SK-N-MC (cell line): Measurements from ENCODE around the gene METTL24.

Source experiments
- DNase-seq: peaks from one replicate; pipeline ENCODE4 v3.0.0-alpha.2; 2011; ENCODE audit warnings: low read depth, low spot score
- H3K27ac ChIP-seq: fragments of 200-600 bp; sonication (generic); 2 replicates; pipeline ENCODE4 v1.5.1; 2016; ENCODE audit warnings: mixed run types
- H3K36me3 ChIP-seq: fragments of 200-600 bp; sonication (generic); 2 replicates; pipeline ENCODE4 v1.6.1; 2017; ENCODE audit warnings: antibody characterized with exemption, low read length, mixed read lengths; ENCODE audit not compliant: insufficient read depth
- H3K4me3 ChIP-seq: fragments of 200-600 bp; sonication (generic); 2 replicates; pipeline ENCODE4 v1.5.1; 2016
- H3K9ac ChIP-seq: fragments of 200-600 bp; sonication (generic); 2 replicates; pipeline ENCODE4 v1.8.0; 2017; ENCODE audit warnings: mixed run types, mixed read lengths; ENCODE audit not compliant: insufficient read length
- H3K9me3 ChIP-seq: fragments of 200-600 bp; sonication (generic); 2 replicates; pipeline ENCODE4 v1.6.1; 2017; ENCODE audit warnings: low read depth, mild to moderate bottlenecking, antibody characterized with exemption, low read length, moderate library complexity, mixed read lengths
- EZH2 ChIP-seq: fragments of 200-600 bp; sonication (generic); IDR thresholded peaks from one replicate; pipeline ENCODE4 v1.6.1; 2017; ENCODE audit warnings: antibody characterized with exemption
- FOXP2 ChIP-seq: optimal IDR thresholded peaks from 2 replicates; pipeline ENCODE3; 2011; ENCODE audit warnings: mild to moderate bottlenecking, moderate library complexity; ENCODE audit not compliant: insufficient read depth; ENCODE audit errors: extremely low read length, control extremely low read depth
- POLR2AphosphoS5 ChIP-seq: IDR thresholded peaks from 2 replicates; pipeline ENCODE4 v1.6.1; 2012; ENCODE audit warnings: mild to moderate bottlenecking, low read depth, low read length, borderline replicate concordance

Gene METTL24

GRCh38 chr6:110337486-110337885 is 20.7 kb downstream of the METTL24 start:
- no peak for DNase-seq
- Histone ChIP-seq H3K27ac (no peak overlapping the region), H3K9me3 (no peaks in the 10 kb centered on the region), H3K36me3 (no peaks in the 10 kb centered on the region), H3K9ac (no peak overlapping the region), H3K4me3 (no peak overlapping the region)
- TF ChIP-seq FOXP2 (no peak), POLR2AphosphoS5 (no peak), EZH2 (no peak)

GRCh38 chr6:110334423-110335180 is 23.5 kb downstream of the METTL24 start:
- Histone ChIP-seq H3K9me3 (no peaks in the 10 kb centered on the region), H3K27ac (peak overlapping the region; percentile 33; the same call in 1 of the 2 replicates), H3K36me3 (no peaks in the 10 kb centered on the region), H3K4me3 (no peak overlapping the region), H3K9ac (no peak overlapping the region)
- no peak for DNase-seq
- TF ChIP-seq FOXP2 (no peak), EZH2 (no peak), POLR2AphosphoS5 (no peak)

- Histone ChIP-seq H3K36me3 (no peaks in the 10 kb centered on the region), H3K27ac (peak overlapping the region; percentile 72), H3K9ac (no peak overlapping the region), H3K4me3 (no peak overlapping the region), H3K9me3 (no peaks in the 10 kb centered on the region)
- TF ChIP-seq FOXP2 = no peak
- no peak for TF ChIP-seq POLR2AphosphoS5
- no peak for TF ChIP-seq EZH2
- no peak for DNase-seq
These were observed 25.9 kb downstream of the METTL24 start for GRCh38 chr6:110332281-110332680.

GRCh38 chr6:110331816-110332215 is 26.3 kb downstream of the METTL24 start:
- no peak for TF ChIP-seq POLR2AphosphoS5
- no peak for TF ChIP-seq EZH2
- no peak for TF ChIP-seq FOXP2
- H3K4me3 ChIP-seq = no peak overlapping the region
- H3K9me3 ChIP-seq = no peaks in the 10 kb centered on the region
- H3K27ac ChIP-seq = peak overlapping the region; percentile 72
- no peak for DNase-seq
- no peaks in the 10 kb centered on the region for H3K36me3 ChIP-seq
- peak overlapping the region; percentile 53 for H3K9ac ChIP-seq

- Histone ChIP-seq H3K27ac (peak overlapping the region; percentile 72), H3K36me3 (no peaks in the 10 kb centered on the region), H3K4me3 (no peak overlapping the region), H3K9ac (peak overlapping the region; percentile 53), H3K9me3 (no peaks in the 10 kb centered on the region)
- no peak for DNase-seq
- no peak for TF ChIP-seq POLR2AphosphoS5
- TF ChIP-seq FOXP2 = no peak
These were observed 26.8 kb downstream of the METTL24 start for GRCh38 chr6:110331390-110331789.

- Histone ChIP-seq H3K36me3 (no peaks in the 10 kb centered on the region), H3K9ac (peak overlapping the region; percentile 6), H3K27ac (0 out of 2 replicates have a peak overlapping the region, but pooled peaks have one; percentile 62), H3K9me3 (no peaks in the 10 kb centered on the region), H3K4me3 (no peak overlapping the region)
- TF ChIP-seq EZH2 (no peak), FOXP2 (no peak), POLR2AphosphoS5 (no peak)
- no peak for DNase-seq
These were observed 28.3 kb downstream of the METTL24 start for GRCh38 chr6:110329714-110330436.

GRCh38 chr6:110329348-110329713 is 28.8 kb downstream of the METTL24 start:
- no peaks in the 10 kb centered on the region for H3K9me3 ChIP-seq
- no peak for DNase-seq
- no peak overlapping the region for H3K4me3 ChIP-seq
- H3K36me3 ChIP-seq = no peaks in the 10 kb centered on the region
- no peak for TF ChIP-seq POLR2AphosphoS5
- TF ChIP-seq EZH2 = no peak
- no peak for TF ChIP-seq FOXP2
- H3K9ac ChIP-seq = peak overlapping the region; percentile 6
- no peak overlapping the region; the same call in 1 of the 2 replicates for H3K27ac ChIP-seq

- no peak overlapping the region for H3K9ac ChIP-seq
- no peaks in the 10 kb centered on the region for H3K36me3 ChIP-seq
- no peak overlapping the region for H3K4me3 ChIP-seq
- no peak for DNase-seq
- peak overlapping the region; percentile 74 for H3K27ac ChIP-seq
- no peaks in the 10 kb centered on the region for H3K9me3 ChIP-seq
- TF ChIP-seq FOXP2 = no peak
- TF ChIP-seq POLR2AphosphoS5 = no peak
- TF ChIP-seq EZH2 = no peak
These were observed 29.9 kb downstream of the METTL24 start for GRCh38 chr6:110328259-110328658.

GRCh38 chr6:110327391-110327790 is 30.8 kb downstream of the METTL24 start:
- no peak for DNase-seq
- TF ChIP-seq POLR2AphosphoS5 = no peak
- TF ChIP-seq FOXP2 = no peak
- no peak for TF ChIP-seq EZH2
- peak overlapping the region; percentile 74 for H3K27ac ChIP-seq

More at GRCh38 chr6:110327391-110327790, 30.8 kb downstream of the METTL24 start:
- no peaks in the 10 kb centered on the region for H3K9me3 ChIP-seq
- H3K9ac ChIP-seq = no peak overlapping the region
- no peak overlapping the region for H3K4me3 ChIP-seq
- no peaks in the 10 kb centered on the region for H3K36me3 ChIP-seq
